NOMO-1 (cell line): ENCODE data around the gene CHIT1.

Experiments used
- DNase-seq, 2 experiments: peaks; one replicate each; lab custom pipeline; 2025; ENCODE audit not compliant: unreplicated experiment in 2 of 2; lab: John Stamatoyannopoulos, UW

CHIT1 gene

DNA sequence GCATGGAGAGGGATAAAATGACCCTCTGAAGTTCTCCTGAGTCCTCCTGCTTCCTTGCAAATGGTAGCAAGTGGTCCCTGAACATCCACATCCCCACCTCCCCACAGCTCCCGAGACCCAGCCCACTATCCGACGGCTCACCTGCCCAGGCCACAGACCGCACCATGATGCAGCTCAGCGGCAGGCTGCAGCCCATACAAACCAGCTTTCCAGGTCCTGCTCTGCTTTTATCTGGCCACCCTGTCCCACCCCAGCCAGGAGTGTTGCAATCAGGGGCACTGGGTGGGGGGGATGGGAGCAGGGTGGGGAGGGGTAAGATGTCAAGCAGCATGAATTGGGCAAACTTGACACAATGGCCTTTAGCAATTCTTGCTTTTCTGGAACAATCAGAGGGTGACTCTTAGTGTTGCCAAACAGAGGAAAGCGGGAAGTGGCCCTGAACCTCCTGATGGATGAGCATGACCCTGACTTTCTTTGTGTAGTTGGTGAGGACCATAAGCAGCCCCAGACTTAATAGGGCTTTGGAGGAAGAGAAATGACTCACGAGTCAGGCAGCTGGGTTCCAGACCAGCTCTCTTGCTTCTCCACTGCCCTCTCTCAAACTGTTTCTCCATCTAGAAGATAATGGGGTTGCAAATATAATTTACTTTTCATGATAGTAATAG is at the start of gene CHIT1:
Gene CHIT1, minus strand, starts transcription at position 203 of the 665 bp plus-strand sequence. Its CDS starts 37 bp downstream, at position 166.
- DNase-seq: no peak

DNA sequence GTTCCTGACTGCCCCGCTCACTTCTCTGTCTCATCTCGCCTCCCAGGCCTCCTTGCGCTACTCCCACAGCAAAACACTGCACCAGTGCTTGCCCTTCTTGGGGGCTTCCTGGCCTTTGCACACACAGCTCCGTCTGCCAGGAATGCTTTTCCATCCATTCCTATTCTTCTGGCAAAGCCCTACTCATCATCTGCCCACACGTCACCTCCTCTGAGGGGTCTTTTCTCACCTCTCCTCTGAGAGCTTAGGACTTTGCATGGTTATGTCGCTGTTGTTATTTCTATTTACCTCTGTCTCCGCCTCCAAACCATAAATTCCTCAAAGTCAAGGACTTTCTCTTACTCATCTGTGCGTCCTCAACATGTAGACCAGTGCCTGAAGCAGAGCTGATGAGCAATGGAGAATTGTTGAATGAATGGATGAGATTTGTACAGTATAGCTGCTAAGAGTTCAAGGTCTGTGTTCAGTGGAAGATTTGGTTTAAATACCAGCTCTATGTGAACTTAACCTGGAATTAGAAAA is 49.5 kb upstream of the CHIT1 start:
- no peak for DNase-seq

DNA sequence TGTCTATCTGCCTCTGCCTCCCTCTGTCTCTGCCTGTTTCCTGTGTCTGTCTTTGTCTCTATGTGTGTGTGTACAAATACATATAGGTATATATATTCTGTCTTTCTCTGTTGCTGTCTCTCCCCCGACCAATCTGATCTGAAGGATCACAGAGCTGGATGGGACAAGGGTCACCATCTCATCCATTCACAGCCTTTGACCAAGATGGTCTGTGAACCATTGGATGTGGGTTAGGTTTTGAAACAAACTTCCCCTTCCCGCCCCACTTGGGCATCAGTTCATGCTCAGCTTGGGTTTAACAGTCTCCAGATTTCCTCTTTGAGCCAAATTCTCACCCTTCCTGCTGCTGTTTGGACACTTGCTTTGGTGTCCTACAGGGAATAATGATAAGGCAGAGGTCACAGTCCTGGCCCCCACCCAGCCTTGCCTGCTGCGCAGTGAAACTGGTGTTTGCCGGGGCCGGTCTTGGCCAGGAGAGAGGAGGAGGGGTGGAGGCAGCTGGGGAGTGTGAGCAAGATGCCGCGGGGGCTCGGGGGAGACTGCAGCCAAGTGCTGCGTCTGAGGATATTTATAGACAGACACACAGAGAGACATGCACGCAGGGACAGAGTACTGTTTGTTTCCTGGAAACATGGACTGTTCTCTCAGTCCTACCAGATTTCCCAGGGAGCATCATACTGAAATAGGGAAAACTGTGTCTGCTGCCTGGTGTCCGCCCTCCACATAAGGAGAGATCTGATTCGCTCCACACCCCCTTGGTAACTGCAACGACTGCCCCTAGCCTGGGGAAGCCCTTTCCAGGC is 48.8 kb upstream of the CHIT1 start:
- peak; percentile 11 to 51 for DNase-seq

DNA sequence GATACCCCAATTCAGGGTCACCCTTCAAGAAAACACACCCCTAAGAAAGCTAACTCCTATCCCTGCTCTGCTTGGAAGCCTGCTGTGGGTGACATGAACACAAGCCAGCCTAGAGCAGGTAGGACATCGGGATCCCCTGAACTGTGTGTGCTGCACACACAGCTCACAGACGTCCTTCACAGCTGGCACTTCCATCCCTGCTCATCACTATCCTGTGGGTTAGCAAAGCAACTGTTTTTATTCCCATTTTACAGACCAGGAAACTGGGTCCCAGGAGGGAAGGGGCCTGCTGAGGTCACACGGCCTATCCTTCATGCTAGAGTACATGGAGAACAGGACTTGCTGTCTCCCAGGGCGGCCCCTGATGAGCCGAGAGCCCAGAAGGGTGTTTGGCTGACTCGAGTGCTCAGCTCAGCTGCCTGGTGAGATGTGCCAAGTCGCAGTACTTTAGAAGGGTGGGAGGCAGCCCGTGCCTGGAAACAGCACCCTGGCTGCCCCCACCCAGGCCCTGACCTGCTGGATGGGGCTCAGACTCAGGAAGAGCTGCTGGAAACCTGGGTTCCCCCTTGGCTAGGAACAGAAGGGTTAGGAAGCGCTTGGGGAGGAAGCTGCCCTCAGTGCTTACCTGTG is 47.6 kb upstream of the CHIT1 start:
- no peak for DNase-seq

- DNase-seq: no peak
These were observed 46.9 kb upstream of the CHIT1 start for GRCh38 chr1:203276408-203276807.

DNA sequence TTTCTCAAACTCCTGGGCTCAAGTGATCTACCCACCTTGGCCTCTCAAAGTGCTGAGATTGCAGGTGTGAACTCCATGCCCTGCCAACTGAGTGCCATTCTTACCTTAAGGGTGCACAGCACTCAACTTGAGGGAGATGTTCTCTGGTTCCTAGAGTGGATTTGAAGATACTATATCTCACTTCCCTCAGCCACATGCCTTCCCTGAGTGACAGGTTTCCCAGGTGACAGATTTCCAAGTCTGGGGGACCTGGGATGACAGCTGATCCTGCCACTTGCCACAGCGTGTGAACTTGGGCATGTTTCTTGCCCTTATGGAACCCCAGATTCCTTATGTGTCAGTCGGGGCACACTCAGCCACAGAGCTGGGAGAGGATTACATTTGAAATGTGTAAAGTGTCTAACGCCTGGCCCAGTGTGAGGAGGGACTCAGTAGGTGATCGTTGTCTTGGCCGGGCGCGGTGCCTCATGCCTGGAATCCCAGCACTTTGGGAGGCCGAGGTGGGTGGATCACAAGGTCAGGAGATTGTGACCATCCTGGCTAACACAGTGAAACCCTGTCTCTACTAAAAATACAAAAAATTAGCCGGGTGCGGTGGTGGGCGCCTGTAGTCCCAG is 46.3 kb upstream of the CHIT1 start:
- DNase-seq: no peak

DNA sequence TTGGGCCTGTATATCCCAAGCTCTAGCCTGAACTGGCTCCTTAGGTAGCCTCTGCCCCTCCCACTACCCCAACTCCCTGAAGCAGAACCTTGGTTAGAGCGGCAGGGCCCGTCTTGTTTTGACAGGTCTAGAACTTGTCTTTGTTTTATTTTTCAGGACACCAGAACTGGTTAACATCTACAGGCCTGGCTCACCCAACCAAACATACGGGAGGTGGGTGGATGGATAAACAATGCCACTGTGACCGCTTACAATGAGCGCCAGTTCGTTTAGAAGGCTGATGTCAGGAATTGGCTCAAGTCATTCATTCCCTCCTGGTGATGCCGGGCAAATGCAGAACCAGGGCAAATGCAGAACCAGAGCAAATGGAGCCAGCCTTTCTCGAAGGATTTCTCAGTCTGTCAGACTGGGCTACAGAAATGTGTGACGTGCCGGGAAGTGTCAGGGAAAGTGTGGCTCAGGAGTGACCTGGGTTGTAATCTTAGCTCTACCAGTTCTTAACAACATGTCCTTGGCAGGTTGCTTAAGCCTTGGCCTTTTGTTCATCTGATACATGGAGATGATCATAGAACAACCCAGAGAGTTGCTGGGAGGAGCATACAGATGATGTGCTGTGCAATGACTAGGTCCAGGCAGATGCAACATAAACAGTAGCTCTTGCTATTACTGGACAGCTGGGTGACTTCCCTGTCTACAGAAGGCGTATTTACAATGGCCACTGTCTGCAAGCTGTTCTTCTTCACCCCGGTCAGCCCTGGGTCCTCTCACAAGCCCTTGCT is 45.3 kb upstream of the CHIT1 start:
- no peak for DNase-seq

DNA sequence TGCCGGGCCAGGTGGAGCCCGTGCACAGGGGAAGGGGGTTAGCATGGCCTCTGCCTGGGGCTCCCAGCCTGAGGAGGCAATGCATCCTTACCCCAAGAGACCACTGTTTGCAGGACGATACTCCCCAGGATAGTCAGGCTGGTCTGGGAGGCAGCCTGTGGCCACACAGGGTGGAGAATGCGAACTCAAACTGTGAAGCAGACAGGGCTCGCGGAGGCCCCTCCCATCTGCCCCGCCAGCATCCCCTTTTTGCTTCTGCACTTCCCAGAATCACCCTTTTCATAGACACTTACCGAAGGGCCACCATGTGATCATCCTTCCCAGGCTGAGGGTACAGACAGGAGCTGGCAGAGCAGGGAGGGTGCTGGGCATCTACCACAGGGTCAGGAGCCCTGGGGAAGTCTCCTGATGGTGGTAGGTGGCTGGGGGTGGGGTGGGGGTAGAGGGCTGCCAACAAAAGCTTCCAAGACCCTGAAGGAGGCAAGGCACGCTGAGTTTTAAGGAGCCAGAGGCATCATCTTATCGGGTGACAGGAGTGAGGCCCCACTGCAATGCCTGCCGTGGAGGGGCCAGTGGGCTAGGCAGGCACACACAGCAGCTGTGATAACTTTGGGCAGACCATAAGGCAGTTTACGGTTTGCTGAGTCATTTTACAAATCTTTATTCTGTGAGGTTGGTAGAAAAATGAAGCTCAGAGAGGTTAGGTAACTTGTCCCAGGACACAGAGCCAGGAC is 44.6 kb upstream of the CHIT1 start:
- DNase-seq: peak; percentile 35 to 41

GRCh38 chr1:203273206-203273868 is 43.9 kb upstream of the CHIT1 start:
- peak; percentile 71 to 81 for DNase-seq

DNA sequence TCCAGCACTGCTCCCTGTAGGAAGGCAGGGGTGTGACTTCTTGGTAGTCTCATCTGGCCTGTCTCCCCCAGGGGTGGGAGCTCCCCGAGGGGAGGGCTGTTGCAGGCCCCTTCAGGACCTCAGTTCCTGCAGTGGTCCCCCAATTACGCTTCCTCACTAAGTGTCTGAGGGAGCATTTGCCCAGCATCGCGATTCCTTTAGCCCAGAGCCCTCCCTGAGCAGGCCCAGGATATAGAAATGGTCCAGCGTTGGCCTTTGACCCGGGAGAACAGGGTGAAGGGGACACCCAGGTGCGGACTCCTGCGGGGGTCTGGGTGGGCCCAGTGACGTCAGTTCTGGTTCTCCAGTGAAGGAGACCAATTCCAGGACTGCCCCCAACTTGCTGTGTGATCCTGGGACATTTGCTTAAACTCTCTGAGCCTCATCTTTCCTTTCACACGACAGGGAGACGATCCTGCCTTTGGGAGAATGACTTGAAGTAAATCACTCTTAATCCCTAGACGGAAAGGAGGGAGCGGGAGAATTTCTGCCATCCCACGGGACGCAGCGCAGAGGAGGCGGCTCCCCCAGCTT is 43.2 kb upstream of the CHIT1 start:
- DNase-seq: no peak

GRCh38 chr1:203271962-203272632 is 42.6 kb upstream of the CHIT1 start:
- no peak for DNase-seq

- peak; percentile 57 to 85 for DNase-seq
These were observed 41.7 kb upstream of the CHIT1 start for GRCh38 chr1:203271018-203271743.

DNA sequence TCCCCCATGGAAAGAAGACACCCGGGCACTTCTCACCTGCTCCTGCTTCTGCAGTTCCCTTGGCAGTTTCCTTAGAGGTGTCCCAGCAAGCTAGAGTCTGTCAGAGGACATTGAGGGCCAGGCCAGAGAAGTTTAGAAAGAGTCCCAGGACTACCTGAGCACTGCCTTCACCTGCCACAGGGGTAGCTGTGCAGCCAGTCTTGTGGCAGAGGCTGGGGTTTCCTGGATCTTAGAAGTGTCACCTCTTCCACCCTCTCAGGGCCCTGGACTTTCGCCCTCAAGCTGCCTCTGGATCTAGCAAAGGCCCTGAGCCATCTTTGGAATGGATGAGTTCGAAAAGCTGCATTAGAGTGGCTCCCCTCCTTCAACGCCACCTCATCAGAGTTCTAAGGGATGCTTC is 41.0 kb upstream of the CHIT1 start:
- no peak for DNase-seq

DNA sequence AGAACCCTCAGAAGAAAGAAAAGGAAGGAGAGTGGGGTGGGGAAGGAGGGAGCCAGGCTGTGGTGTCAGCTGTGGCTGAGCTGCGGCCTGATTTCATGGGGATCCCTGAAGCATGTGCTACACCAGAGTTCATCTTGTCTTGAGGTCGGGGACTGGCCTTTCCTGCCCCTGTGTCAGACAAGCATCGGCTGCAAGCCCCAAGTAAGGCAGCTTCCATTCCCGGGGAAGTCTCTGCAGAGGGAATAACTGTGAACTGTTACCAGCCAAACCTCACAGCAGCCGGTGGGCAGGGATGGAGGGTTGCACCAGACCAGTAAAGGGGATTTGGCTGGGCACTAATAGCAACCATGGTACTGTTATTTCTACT is 40.2 kb upstream of the CHIT1 start:
- no peak for DNase-seq

- peak; percentile 39 to 86 for DNase-seq
These were observed 39.6 kb upstream of the CHIT1 start for GRCh38 chr1:203268901-203269653.

DNA sequence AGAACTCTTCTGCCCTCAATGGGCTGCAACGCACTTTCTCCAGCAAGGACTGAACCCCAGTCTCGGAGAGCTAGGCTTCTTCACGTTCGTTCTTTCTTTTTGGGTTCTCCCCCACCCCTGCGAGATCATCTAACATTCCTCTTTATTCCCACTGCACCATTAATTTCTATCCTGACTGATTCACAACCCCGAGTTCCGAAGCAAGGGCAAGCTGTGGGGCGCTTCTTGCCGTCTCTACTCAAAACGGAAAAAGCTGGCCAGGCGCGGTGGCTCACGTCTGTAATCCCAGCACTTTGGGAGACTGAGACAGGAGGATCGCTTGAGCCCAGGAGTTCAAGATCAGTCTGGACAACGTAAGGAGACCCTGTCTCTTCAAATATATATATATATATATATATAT is 38.4 kb upstream of the CHIT1 start:
- no peak for DNase-seq

DNA sequence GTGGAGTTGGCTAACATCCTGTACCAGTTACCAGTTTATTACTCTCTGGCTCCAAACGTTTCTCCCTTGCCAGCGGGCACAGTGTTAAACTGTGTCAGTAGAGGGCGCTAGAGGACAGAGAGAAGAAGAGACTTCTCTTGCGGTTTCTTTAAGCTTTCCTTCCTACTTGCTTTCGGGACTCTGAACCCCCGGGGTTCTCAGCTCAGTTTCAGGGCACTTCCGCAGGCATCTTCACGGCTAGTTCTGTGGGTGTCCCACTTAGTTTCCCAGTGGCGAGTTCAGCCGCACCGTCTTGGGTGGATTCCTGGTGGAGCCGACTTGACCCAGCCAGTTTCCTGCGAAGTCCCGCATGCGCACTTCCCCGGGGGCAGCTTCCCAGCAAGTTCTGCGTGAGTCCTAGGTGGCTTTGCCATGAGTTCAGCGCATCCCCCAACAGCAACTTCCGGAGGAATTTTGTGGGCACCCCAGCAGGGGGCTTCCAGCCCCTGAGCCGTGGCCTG is 37.9 kb upstream of the CHIT1 start:
- peak; percentile 58 to 90 for DNase-seq
